DND-41 (cell line): Measurements from ENCODE around the gene SULT1E1.

Experiments used
- ATAC-seq: fragments of 200-7000 bp; cut with Tn5 transposase; 3 replicates; pipeline ENCODE4 v1.9.1; 2021; ENCODE audit warnings: low read depth; ENCODE audit not compliant: insufficient read depth
- DNase-seq: peaks from one replicate; pipeline ENCODE4 v3.0.0-alpha.2; 2020
- H2AFZ ChIP-seq: 2 replicates; pipeline ENCODE4 v1.6.0; 2012; ENCODE audit warnings: low read depth, low read length
- H3K27ac ChIP-seq: 2 replicates; pipeline ENCODE4 v1.5.1; 2012; ENCODE audit warnings: low read length, inconsistent platforms
- H3K27me3 ChIP-seq: fragments of 200-600 bp; sonication (generic); 2 replicates; pipeline ENCODE4 v1.6.0; 2012; ENCODE audit warnings: low read length, mild to moderate bottlenecking, inconsistent platforms; ENCODE audit not compliant: insufficient read depth, poor library complexity
- H3K36me3 ChIP-seq: 2 replicates; pipeline ENCODE4 v1.5.1; 2012; ENCODE audit warnings: low read length, inconsistent platforms; ENCODE audit not compliant: insufficient read depth
- H3K4me1 ChIP-seq: 2 replicates; pipeline ENCODE4 v1.5.1; 2012; ENCODE audit warnings: mild to moderate bottlenecking, low read length; ENCODE audit not compliant: insufficient read depth
- H3K4me2 ChIP-seq: 2 replicates; pipeline ENCODE4 v1.6.0; 2012; ENCODE audit warnings: mild to moderate bottlenecking, moderate library complexity, low read length, inconsistent platforms; ENCODE audit not compliant: insufficient read depth
- H3K4me3 ChIP-seq, 2 experiments: fragments of 200-600 bp in 1 of 2; shearing (Covaris generic) in 1 of 2; 2 replicates each; pipeline ENCODE4 v1.5.1; 2012 to 2016; ENCODE audit warnings: inconsistent platforms in 2 of 2, low read length in 2 of 2, mild to moderate bottlenecking in 2 of 2, low read depth in 1 of 2, moderate library complexity in 1 of 2
- H3K79me2 ChIP-seq: 2 replicates; pipeline ENCODE4 v1.6.0; 2012; ENCODE audit warnings: low read length, inconsistent platforms; ENCODE audit not compliant: insufficient read depth
- H3K9ac ChIP-seq: 2 replicates; pipeline ENCODE4 v1.6.0; 2012; ENCODE audit warnings: low read depth, mild to moderate bottlenecking, inconsistent platforms, low read length, moderate library complexity
- H3K9me3 ChIP-seq: 2 replicates; pipeline ENCODE4 v1.5.1; 2012; ENCODE audit warnings: low read length, moderate library complexity, mild to moderate bottlenecking, inconsistent platforms; ENCODE audit not compliant: insufficient read depth, severe bottlenecking
- H4K20me1 ChIP-seq: 2 replicates; pipeline ENCODE4 v1.6.0; 2012; ENCODE audit warnings: low read length; ENCODE audit not compliant: insufficient read depth
- EZH2 ChIP-seq: IDR thresholded peaks from 3 replicates; pipeline ENCODE4 v1.6.1; 2012; ENCODE audit warnings: borderline replicate concordance, low read depth, mild to moderate bottlenecking, moderate library complexity, low read length, inconsistent platforms; ENCODE audit not compliant: severe bottlenecking
- TF ChIP-seq, protein P1 (sequence below): IDR thresholded peaks from 2 replicates; pipeline ENCODE4 v1.5.1; 2012; ENCODE audit warnings: borderline replicate concordance, low read length, moderate library complexity, mild to moderate bottlenecking; ENCODE audit not compliant: poor library complexity, severe bottlenecking; ENCODE audit errors: extremely low read depth

SULT1E1 gene

DNA sequence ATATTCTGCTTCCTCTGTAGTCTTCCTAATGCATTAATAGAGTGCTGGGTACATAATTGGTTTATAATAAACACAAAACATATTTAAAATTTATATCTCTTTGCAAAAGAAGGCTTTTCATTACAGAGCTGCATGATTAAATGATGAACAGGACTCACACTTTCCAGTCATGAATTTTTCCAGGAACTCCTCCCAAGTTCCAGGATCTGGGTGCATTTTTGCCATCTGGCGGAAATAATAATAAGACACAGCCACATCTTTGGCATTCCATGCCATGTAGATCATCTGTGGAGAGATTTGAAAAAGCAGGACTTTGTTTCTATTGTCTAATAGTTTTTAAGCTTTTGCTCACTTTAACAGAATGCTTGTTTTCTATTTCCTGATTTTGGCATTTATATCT is 59.3 kb downstream of the SULT1E1 start:
- H3K27ac ChIP-seq = no peak overlapping the region
- no peak overlapping the region for H3K4me3 ChIP-seq
- no peaks in the 10 kb centered on the region for H3K79me2 ChIP-seq
- H4K20me1 ChIP-seq = no peaks in the 10 kb centered on the region
- no peaks in the 10 kb centered on the region for H3K36me3 ChIP-seq
- ATAC-seq (no peak), DNase-seq (no peak)
- H3K9ac ChIP-seq = no peak overlapping the region
- H3K4me2 ChIP-seq = no peak overlapping the region
- TF ChIP-seq, protein P1, sequence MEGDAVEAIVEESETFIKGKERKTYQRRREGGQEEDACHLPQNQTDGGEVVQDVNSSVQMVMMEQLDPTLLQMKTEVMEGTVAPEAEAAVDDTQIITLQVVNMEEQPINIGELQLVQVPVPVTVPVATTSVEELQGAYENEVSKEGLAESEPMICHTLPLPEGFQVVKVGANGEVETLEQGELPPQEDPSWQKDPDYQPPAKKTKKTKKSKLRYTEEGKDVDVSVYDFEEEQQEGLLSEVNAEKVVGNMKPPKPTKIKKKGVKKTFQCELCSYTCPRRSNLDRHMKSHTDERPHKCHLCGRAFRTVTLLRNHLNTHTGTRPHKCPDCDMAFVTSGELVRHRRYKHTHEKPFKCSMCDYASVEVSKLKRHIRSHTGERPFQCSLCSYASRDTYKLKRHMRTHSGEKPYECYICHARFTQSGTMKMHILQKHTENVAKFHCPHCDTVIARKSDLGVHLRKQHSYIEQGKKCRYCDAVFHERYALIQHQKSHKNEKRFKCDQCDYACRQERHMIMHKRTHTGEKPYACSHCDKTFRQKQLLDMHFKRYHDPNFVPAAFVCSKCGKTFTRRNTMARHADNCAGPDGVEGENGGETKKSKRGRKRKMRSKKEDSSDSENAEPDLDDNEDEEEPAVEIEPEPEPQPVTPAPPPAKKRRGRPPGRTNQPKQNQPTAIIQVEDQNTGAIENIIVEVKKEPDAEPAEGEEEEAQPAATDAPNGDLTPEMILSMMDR = no peak
- TF ChIP-seq EZH2 = no peak
- no peaks in the 10 kb centered on the region for H3K4me1 ChIP-seq
- no peak overlapping the region for H2AFZ ChIP-seq
- no peaks in the 10 kb centered on the region for H3K27me3 ChIP-seq
- no peaks in the 10 kb centered on the region for H3K9me3 ChIP-seq

DNA sequence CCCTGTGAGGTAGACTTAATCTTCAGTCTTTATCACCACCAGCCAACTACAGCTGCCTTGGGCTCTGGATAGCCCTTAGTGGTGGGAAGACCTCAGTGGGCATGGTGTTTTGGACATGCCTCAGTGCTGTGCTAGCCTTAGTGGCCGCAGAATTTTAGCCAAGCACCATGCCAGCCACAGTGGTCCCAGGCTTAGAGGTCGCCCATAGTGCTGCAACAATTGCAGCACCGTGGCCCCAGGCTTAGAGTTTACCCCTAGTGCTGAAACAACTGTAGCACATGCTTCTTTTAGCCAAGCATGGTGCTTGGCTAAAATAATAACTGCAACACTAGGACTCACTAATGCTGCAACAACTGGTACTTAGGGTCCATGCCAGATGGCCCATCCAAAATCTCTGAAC is 60.6 kb downstream of the SULT1E1 start:
- Histone ChIP-seq H3K4me1 (no peaks in the 10 kb centered on the region), H3K27ac (no peak overlapping the region), H3K9me3 (no peaks in the 10 kb centered on the region), H4K20me1 (no peaks in the 10 kb centered on the region), H3K27me3 (no peaks in the 10 kb centered on the region), H3K4me3 (no peak overlapping the region), H3K4me2 (no peak overlapping the region), H3K79me2 (no peaks in the 10 kb centered on the region), H3K36me3 (no peaks in the 10 kb centered on the region), H3K9ac (no peak overlapping the region), H2AFZ (no peak overlapping the region)
- TF ChIP-seq EZH2 = no peak
- TF ChIP-seq, protein P1 = no peak
- ATAC-seq (no peak), DNase-seq (no peak)

DNA sequence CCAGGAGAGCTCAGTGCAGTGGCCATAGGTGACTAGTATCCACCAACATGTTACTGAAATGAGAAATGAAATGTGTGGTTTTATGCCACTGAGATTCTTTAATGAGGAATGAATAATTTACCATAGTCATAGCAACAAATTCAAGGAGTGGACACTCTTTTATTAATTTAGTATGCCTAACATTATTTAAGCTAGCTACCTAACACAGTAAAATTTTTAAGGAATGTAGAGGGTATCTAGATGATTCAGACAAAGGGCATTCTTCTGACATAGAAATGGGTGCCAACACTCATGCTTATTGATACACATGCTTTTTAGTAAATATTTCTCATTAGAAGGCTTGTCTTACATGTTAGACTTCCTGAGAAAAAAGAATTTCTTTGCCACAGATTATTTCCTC is 66.2 kb downstream of the SULT1E1 start:
- DNase-seq (no peak), ATAC-seq (no peak)
- Histone ChIP-seq H3K9ac (no peak overlapping the region), H3K4me2 (no peak overlapping the region), H3K27me3 (no peaks in the 10 kb centered on the region), H3K4me3 (no peak overlapping the region), H3K4me1 (no peaks in the 10 kb centered on the region), H2AFZ (no peak overlapping the region), H3K9me3 (no peaks in the 10 kb centered on the region), H3K79me2 (no peaks in the 10 kb centered on the region), H4K20me1 (no peaks in the 10 kb centered on the region), H3K27ac (no peak overlapping the region), H3K36me3 (no peaks in the 10 kb centered on the region)
- TF ChIP-seq, protein P1 = no peak
- no peak for TF ChIP-seq EZH2
